Stimulated activated CD4-positive, alpha-beta T cell treated with anti-CD3 and anti-CD28 coated beads, Interleukin-4, amount 100 ng/mL, for 4 hours (primary cell): ENCODE data around the gene FUT2.
"Not testable (repeated sequence)": the region's sequence is repeated elsewhere in the genome, so short reads cannot be mapped to it uniquely, and the experiment has no call there.

Experiments
- DNase-seq, 2 experiments: peaks; one replicate each; pipeline ENCODE4 v3.0.0-alpha.2; 2020

The FUT2 gene

DNA sequence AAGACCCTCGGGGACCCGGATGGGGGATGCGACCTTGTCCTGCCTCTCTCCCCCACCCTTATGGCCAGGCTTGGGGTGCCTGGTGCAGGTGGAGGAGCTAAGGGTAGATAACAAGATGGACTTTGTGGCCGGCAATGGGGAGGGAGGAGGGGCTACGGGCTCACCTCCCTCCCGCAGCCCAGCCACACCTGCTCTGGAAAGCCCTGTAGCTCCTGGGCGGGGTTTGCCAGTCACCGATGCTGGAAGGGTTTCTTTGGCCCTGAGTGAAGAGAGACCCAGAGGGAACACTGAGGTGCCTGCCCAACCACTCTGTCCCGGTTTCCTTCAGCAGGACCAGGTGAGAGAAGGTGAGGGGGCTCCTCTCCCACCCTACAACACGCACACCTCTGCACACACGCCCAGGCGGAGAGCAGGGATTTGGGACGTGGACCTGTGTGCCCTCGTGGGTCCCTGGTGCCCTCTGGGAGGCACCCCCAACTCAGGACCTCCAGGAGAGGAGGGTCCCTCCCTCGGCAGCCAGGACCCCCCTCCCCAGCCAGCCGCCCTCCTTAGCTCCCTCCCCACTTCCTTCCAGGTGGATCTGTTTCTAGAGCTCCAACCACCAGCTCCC is at the start of gene FUT2:
FUT2 (plus strand) TSS at position 229 of the 610 bp plus-strand sequence. CDS start 6,986 bp downstream, outside the sequence.
- no peak for DNase-seq

DNA sequence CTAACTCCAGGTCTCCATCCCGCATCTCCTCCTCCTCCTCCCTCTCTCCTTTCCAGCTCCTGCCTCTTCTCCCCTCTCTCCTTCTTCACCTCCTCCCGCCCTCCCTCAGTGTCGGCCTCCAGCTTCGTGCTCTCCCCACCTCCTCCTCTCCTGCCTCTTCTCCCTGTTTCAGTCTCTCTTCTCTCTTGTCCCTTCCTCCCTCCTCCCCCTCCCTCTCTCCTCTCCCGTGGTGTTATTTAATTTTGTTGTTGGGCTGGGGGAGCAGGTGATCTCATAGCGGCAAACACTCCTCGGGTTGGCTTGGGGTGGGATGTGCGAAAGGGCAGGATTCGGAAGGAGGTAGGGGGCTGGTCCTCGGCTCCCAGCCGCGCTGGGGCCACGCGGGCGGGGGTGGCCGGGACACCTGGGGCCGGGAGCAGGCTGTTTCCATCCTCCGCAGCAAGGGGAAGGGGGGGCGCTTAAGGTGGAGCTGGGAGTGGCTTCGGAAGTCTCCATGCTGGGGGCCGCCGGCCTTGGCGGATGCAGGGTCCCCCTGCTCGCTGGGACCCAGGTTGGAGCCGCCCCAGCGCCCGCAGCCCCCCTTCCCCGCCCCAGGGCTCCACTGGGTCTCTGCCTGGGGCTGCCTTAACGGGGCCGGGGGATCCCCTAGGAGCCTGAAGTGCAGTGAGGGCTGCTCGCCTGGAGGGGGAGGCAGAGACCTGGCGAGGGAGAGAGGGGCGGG is 49.6 kb upstream of the FUT2 start, which contains the start of gene CA11:
CA11 (minus strand) TSS at position 187 of the 721 bp plus-strand sequence. CDS start 555 bp downstream, outside the sequence.
- peak; percentile 87 to 92 for DNase-seq

DNA sequence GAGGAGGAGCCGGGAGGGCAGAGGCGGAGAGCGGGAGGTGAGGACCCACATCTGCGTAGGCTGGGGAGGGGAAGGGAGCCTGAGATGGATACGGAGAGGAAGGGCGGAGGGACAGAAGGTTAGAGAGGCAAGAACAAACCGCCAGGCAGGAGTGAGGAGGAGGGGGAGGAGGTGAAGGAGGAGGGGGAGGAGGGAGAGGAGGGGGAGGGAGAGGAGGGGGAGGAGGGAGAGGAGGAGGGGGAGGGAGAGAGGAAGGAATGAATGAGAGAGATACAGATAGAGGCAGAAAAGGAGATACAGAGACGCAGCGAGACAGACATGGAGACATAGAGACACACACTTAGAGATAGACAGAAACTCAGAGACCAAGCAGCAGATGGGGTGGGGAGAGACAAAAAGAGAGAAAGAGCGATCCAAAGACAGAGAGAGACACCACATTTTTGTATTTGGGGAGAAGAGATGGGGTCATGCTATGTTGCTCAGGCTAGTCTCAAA is 49.0 kb upstream of the FUT2 start:
- DNase-seq = no peak

DNA sequence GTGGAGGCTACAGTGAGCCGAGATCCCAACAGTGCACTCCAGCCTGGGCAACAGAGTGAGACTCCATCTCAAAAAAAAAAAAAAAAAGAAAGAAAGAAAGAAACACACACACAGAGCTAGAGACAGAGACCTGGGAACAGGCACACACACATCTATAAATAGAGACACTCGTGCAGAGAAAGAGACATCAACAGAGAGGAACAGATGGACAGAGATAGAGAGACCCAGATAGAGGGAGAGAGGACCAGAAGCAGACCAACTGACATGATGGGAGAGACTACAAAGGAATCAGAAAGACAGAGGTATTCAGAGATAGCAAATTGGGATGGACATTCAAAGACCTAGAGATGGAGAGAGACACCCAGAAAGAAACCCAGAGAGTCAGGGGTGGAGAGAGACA is 47.6 kb upstream of the FUT2 start:
- no peak for DNase-seq

DNA sequence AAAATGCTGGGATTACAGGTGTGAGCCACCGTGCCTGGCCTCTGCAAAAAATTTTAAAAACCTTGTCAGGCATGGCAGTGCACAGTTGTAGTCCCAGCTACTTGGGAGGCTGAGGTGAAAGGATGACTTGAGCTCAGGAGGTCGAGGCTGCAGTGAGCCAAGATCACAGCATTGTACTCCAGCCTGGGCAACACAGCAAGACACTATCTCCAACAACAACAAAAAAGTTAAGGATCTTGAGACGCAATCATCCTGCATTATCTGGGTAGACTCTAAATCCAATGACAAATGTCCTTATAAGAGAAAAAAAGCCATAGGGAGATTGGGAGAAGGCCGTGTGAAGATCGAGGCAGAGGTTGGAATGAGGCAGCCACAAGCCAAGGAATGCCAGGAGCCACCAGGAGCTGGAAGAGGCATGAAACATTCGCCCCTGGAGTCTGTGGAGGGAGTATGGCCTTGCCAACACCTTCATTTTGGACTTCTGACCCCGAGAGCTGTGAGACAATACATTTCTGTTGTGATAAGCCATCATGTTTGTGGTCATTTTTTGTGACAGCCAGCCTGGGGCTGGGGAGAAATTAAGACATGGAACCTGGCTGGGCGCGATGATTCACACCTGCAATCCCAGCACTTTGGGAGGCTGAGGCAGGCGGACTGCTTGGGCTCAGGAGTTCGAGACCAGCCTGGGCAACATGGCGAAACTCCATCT is 44.6 kb upstream of the FUT2 start:
- no peak for DNase-seq

DNA sequence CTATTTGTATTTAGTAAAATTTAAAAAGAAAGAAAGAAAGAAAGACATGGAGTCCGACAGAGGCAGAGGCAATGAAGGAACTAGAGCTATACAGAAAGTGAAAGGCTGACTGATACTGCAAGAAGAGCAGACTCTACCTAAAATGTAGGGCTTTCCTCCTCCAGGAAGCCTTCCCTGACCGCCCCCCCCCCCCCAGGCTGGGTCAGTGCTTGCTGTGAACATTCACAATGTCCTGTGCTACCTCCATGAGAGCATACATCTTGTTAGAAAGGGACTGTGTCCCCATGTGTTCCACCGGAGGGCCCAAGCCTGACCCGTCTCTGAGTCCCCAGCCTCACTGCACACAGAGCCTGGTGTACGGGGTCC is 44.1 kb upstream of the FUT2 start:
- DNase-seq = no peak

DNA sequence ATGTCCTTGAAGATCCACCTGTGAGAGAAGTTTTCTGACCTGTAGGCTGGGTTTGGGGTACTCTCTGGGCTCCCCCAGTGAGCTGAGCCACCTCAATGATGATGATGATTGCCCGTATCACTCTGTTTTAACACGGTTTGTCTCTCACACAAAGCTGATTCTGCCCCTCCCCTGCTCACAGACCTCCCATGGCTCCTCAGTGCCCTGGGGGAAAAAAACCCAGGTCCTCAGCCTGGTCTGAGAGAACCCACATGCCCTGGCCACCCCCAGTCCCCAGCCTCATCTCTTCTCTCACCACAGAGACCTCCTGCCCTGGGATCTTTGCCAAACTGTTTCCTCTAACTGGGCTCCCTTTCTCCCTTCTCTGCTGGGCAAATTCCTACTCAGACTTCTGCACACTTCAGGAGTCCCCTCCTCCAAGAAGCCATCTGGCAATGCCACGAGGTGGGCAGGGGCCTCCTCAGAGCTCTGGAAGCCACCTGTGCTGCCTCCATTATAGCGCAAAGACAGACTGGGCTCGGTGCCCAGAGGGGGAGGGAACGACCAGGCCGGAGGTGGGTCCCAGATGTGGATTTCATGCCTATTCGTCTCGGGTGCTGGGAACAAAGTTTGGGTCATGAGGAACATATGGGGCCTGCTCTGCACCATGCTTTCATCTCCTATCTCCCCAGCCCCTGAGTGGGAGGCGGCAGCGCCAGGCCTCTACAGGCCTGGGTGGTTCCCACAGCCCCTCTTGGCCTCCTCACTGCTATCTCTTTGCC is 41.3 kb upstream of the FUT2 start:
- DNase-seq = no peak

DNA sequence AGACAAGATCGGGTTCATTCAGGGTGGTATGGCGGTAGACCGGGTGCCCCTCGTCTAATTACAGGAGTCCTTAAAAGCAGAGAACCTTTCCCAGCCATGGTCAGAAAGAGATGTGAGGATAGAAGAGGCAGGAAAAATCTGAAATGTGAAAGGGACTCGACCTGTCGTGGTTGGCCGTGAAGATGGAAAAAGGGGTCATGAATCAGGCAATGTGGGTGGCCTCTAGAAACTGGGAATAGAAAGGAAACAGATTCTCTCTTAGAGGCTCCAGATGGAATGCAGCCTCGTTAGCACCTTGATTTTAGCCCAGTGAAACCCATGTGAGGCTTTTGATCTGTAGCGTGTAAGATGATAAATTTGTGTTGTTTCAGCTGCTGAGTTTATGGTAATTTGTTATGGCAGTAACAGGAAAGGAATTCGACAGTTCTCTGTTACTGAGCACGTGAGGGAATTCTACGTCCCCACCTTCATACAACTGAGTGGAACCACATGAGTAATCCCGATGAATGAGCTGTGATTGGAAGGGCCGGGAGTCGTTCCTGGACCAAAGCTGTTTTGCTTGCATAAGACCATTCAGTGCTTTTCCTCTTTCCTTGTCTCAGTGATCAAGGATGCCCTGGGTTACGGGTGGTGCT is 38.8 kb upstream of the FUT2 start:
- DNase-seq = no peak

DNA sequence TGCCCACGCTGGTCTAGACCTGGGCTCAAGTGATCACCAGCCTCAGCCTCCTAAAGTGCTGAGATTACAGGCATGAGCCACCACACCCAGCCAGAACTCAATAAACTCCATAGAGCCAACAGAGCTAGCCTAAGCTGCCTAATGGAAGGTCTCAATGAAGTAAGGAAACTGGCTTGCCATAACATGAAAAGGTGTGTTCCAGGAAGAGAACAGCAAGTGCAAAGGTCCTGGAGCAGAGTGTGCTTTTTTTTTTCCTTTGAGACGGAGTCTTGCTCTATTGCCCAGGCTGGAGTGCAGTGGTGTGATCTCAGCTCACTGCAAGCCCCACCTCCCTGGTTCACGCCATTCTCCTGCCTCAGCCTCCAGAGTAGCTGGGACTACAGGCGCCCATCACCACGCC is 37.9 kb upstream of the FUT2 start:
- DNase-seq = not testable (repeated sequence)

DNA sequence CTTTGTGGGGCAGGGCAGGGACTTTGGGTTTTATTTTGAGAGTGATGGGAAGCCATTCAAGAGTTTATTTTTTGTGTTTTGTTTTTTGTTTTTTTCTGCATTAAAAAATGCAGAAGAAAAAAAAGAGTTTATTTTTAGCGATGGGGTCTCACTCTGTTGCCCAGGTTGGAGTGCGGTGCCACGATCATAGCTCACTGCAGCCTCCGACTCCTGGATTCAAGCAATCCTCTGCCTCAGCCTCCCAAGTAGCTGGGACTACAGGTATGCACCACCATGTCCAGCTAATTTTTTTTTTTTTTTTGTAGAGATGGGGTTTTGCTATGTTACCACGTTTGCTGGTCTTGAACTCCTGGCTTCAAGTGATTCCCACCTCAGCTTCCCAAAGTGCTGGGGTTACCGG is 37.3 kb upstream of the FUT2 start:
- no peak for DNase-seq

DNA sequence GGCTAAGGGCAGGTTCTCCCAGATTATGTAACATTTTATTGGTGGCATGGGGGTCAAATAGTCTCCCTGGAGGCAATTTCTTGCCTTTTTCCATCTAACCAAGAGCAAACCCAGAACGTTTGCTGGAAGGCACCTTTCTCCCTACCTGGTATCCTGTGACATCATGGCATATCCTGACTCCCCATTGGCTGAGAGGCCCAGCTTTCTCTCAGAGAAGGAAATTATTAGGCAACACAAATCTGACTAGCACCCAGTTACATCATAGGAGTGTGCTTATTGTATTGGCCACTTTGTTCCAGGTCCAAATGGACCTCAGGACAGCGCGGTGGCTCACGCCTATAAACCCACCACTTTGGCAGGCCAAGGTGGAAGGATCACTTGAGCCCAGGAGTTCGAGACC is 36.0 kb upstream of the FUT2 start:
- DNase-seq = no peak

DNA sequence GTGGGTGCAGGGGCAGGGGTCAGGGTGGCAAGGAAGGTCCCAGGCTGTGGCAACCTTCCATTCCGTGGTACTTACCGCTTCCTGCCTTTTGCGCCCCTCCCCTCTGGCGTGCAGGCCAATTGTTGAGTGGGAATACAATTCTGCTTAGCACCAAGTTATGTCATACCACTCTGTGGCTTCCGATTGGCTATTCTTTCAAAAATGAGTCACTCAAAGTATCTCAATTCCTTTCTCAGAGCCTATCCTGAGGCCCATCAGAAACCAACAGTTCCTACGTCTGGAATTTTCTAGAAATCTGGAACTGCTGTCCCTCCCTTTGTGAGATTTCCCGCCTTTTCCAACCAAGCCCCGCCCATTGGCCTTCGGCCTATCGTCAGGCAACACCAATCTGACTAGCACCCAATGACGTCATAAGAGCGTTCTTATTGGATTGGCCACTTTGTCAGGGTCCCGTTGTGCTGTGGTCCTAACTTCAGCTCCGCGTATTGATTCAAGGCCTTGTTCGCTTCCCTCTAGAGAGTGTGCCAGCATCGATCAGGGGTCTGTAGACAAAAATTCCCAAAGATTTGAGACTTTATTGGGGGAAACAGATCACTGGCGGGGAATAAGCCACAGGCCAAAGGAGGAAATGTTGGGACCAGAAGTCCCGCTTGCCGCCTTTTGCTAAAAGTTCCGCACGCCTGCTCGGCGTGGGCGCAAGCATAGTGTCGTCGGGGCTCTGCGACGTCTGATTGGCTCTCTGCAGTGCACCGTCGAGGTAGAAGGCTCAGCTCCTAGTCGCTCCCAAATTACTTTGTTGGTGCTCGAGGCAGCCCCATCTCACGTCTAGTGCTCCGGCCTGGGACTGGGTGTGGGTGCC is 34.7 kb upstream of the FUT2 start:
- peak; percentile 71 for DNase-seq

DNA sequence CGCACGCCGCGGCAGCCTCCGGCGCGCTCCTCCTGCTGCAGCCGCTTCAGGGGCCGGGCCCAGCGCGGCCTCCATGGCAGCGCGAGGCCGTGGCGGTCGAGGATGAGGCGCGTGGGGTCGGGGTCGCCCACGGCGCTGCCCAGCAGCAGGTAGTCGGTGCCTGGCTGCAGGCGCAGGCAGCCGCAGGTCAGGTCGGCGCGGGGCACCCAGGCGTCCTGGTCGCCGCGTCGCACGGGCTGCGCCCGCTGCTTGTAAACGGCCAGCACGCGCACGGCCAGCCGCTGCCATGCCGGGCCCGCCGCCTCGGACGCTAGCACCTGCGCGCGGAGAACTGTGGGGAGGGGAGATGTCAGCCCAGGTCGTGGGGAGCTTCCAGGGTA is 34.1 kb upstream of the FUT2 start:
- no peak for DNase-seq

DNA sequence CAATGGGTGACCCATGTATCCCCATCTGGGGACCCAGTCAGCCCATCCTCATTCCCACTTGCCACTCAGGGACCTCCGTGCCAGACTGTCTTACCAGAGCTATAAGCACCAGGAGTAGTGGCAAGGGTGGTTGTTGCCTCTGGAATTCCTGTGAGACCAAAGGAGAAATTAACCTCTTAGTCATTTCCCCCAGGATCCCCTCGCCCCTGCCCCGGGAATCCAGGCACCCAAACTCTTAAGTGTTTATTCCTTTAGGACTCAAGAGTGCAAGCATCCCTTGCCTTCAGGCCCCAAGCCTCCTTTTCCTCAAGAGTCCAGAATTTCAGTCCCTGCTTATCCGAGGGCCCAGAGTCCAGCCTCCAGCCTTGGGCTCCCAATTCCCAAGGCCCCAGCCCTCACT is 32.1 kb upstream of the FUT2 start:
- no peak for DNase-seq

DNA sequence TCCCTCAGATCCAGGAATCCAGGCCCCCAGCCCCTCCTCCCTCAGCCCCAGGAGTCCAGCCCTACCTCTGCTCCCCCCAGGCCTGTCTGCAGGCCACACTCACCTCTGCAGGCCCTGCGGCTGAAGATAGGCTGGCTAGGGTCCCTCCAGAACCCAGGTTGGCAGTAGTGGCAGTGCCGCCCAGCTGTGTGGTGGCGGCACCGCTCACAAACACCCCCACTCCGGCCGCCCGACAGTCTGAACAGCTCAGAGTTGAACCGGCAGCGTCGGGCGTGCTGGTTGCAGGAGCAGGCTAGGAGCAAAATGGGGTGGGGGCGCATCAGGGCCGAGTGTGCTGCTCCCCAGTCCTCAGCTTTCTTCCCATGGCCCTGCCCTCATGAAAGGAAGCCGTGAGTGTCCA is 31.3 kb upstream of the FUT2 start:
- no peak for DNase-seq

DNA sequence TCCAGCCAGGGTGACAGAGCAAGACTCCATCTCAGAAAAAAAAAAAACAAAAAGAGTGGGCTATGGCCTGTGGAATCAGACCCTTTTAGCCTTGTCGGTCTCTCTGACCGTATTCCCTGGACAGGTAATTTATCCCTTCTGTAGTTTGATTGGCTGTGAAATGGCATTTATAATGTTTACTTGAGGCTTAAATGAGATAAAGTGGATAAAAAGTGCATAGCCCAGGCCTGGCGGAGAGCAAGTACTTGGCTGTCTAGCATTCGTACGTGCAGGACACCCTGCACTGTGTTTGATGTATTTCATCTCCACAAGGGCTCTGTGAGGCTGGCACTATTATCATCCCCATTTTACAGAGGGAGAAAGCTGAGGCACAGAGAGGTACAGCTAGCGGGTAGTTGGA is 30.0 kb upstream of the FUT2 start:
- DNase-seq = no peak

DNA sequence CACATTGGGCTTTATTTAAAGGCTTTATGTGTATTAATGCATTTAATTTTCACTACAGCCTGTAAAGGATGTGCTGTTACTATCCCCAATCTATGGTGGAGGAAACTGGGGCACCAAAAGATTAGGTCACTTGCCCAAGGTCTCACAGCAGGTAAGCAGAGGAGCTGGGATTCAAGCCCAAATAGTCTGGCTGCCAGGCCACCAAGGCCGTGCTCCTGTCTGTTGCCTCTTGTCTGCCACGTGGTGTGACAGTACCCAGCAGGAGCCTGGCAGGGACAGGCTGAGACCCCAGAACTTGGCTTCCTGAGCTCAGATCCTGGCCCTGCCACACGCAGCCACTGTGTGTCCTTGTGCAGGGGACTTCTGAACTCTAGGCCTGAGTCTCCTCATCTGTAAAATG is 27.4 kb upstream of the FUT2 start:
- DNase-seq = no peak

DNA sequence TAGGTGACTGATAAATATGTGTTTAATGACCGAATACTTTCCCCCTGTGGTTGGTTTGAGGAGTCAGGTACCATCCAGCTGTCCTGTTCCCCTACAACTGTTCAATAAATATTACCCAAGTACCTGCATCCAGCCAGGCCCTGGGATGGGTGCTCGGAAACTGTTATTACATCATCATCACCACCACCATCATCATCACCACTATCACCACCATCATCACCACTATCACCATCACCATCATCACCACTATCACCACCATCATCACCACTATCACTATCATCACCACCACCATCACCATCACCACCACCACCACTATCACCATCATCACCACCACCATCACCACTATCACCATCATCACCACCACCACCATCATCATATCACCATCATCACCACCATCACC is 27.0 kb upstream of the FUT2 start:
- no peak for DNase-seq

DNA sequence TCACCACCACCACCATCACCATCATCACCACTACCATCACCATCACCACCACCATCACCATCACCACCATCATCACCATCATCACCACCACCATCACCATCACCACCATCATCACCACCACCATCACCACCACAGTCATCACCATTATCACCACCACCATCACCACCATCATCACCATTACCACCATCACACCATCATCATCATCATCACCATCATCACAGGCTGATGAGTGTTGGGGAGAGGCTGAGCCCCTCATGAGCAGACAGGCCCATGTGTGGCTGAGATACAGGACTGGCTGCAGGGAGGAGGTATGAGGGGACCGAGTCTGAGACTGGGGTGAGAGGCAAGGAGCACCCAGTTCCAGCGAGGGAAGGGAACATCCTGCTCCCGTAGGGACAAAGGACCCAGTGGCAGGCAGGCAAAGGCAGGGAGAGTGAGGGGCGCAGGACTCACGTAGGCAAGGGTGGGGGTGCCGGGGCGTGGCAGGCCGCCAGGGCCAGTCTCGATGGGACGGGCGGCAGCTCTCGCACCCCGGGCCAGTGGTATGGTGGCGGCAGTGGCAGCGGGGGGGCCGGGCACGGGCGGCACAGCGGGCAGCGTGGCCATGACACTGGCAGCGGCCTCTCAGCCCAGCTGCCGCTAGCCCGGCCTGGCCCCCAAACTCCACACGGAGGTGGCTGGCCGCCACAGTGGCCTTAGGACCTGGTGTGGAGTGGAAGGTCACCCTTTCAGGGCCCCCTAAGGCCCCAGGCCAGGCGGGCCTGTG is 25.7 kb upstream of the FUT2 start:
- DNase-seq = no peak

DNA sequence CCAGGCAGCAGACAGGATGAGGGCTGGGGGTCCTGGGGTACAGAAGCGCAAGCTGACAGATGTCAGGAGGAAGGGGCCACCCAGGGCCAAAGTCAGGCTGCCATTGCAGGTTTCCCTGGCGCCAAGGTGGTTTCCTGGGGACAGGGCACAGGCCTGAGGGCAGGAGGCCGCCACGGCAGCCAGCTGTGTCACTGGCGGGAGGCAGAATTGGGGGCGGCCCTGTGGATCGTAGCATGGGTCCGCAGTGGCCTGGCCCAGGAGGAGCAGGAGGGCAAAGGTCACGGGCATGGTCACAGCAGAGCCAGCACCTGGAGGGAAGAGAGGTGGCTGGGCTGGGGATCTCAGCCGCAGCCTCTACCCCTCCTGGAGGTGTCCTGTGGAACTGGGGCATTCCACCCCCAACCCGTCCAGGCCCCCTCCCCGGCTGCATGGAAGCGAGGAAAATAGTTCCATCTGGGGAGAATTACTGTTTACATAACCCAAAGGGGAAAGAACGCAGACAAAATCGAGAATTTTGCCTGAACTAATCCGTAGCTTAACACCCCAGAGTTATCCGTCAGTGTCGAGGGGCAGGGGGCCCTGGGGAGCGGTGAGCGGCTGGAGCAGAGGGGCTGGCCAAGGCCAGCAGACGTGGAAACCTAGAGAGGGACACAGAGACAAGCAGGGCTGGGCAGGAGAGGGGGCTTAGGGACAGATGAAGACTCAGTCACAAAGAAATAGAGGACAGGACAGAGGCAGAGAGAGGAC is 24.9 kb upstream of the FUT2 start:
- DNase-seq = no peak
